SK-N-SH (cell line): Measurements from ENCODE around the gene OVOL1. TPM values are rescaled to one million over a fixed set of nuclear protein-coding genes. Genes with fewer than 3 reads are reported as not detected.

Source experiments
- CTCF ChIA-PET: fragments of 300-600, 350-600 bp; formaldehyde crosslinking; extraction: SDS; loops from one replicate; lab custom pipeline; 2021; lab: Yijun Ruan, JAX
- POLR2A ChIA-PET: fragments of 350-600 bp; sonication (Branson Sonifier 250); formaldehyde crosslinking; extraction: SDS; loops from one replicate; lab custom pipeline; 2020; ENCODE audit warnings: antibody characterized with exemption, inconsistent platforms; lab: Yijun Ruan, JAX
- DNase-seq: peaks from one replicate; pipeline ENCODE4 v3.0.0; 2012
- H2AFZ ChIP-seq: fragments of 200-600 bp; sonication (generic); 2 replicates; pipeline ENCODE4 v1.8.1; 2016; ENCODE audit warnings: antibody characterized with exemption, mild to moderate bottlenecking, low read depth
- H3F3A ChIP-seq: fragments of 200-600 bp; sonication (generic); replicated peaks from 2 replicates; pipeline ENCODE3; 2016; ENCODE audit warnings: antibody characterized with exemption, mild to moderate bottlenecking; ENCODE audit not compliant: insufficient read depth
- H3K27ac ChIP-seq, 2 experiments: fragments of 200-500 bp in 1 of 2; fragments of 200-600 bp in 1 of 2; sonication (Bioruptor generic) in 1 of 2; sonication (generic), shearing (Covaris generic) in 1 of 2; 2 replicates each; pipeline versions ENCODE4 v1.5.1 to v1.6.1; 2014 to 2016; ENCODE audit warnings: low read depth in 2 of 2, inconsistent platforms in 1 of 2, low read length in 1 of 2, mild to moderate bottlenecking in 1 of 2, mixed read lengths in 1 of 2
- H3K27me3 ChIP-seq: fragments of 200-600 bp; sonication (generic), shearing (Covaris generic); 2 replicates; pipeline ENCODE4 v1.6.1; 2016; ENCODE audit warnings: mixed run types; ENCODE audit not compliant: insufficient read depth
- H3K36me3 ChIP-seq, 2 experiments: fragments of 200-500 bp in 1 of 2; fragments of 200-600 bp in 1 of 2; sonication (Bioruptor generic) in 1 of 2; sonication (generic) in 1 of 2; replicated peaks in 1 of 2; 2 replicates each; pipeline versions ENCODE3 to v1.5.1; 2014 to 2016; ENCODE audit warnings: low read length in 1 of 2, mild to moderate bottlenecking in 1 of 2; ENCODE audit not compliant: insufficient read depth in 2 of 2, control insufficient read depth in 1 of 2
- H3K4me1 ChIP-seq, 2 experiments: fragments of 200-500 bp in 1 of 2; fragments of 200-600 bp in 1 of 2; sonication (Bioruptor generic) in 1 of 2; sonication (generic), shearing (Covaris generic) in 1 of 2; 2 replicates each; pipeline versions ENCODE4 v1.5.1 to v1.6.1; 2014 to 2016; ENCODE audit warnings: low read depth in 1 of 2, low read length in 1 of 2, mixed run types in 1 of 2; ENCODE audit not compliant: insufficient read depth in 2 of 2, control insufficient read depth in 1 of 2
- H3K4me2 ChIP-seq: fragments of 200-600 bp; sonication (generic), shearing (Covaris generic); 2 replicates; pipeline ENCODE4 v1.6.1; 2017; ENCODE audit warnings: mixed run types
- H3K4me3 ChIP-seq, 2 experiments: fragments of 200-500 bp in 1 of 2; fragments of 200-600 bp in 1 of 2; sonication (Bioruptor generic) in 1 of 2; sonication (generic), shearing (Covaris generic) in 1 of 2; 2 replicates each; pipeline versions ENCODE4 v1.5.1 to v1.8.1; 2014 to 2016; ENCODE audit warnings: low read depth in 2 of 2, inconsistent platforms in 1 of 2, low read length in 1 of 2, mild to moderate bottlenecking in 1 of 2, mixed read lengths in 1 of 2, moderate library complexity in 1 of 2
- H3K79me2 ChIP-seq: fragments of 200-600 bp; sonication (generic); 2 replicates; pipeline ENCODE4 v1.8.1; 2017; ENCODE audit warnings: mild to moderate bottlenecking; ENCODE audit not compliant: insufficient read depth
- H3K9ac ChIP-seq: fragments of 200-600 bp; sonication (generic); 2 replicates; pipeline ENCODE4 v1.6.1; 2017; ENCODE audit warnings: mixed run types
- H3K9me2 ChIP-seq: fragments of 200-600 bp; sonication (generic); 2 replicates; pipeline ENCODE4 v1.6.1; 2017; ENCODE audit warnings: mixed run types
- H3K9me3 ChIP-seq: fragments of 200-600 bp; sonication (generic); 2 replicates; pipeline ENCODE4 v1.6.1; 2017; ENCODE audit warnings: mixed run types, mild to moderate bottlenecking, moderate library complexity
- H4K20me1 ChIP-seq: fragments of 200-600 bp; sonication (generic); 2 replicates; pipeline ENCODE4 v1.6.1; 2017; ENCODE audit warnings: mild to moderate bottlenecking, mixed run types; ENCODE audit not compliant: insufficient read depth
- CHD2 ChIP-seq: fragments of 150-350 bp; IDR thresholded peaks from 2 replicates; pipeline ENCODE4 v1.6.1; 2018; ENCODE audit warnings: low read length; ENCODE audit not compliant: partially characterized antibody
- CTCF ChIP-seq: fragments of 200-600 bp; sonication (generic); IDR thresholded peaks from 2 replicates; pipeline ENCODE4 v1.6.1; 2017; ENCODE audit warnings: antibody characterized with exemption, mild to moderate bottlenecking, moderate library complexity
- FOXJ3 ChIP-seq: sonication (generic); formaldehyde crosslinking; IDR thresholded peaks from 2 replicates; pipeline ENCODE4 v1.5.1; 2020; ENCODE audit warnings: mild to moderate bottlenecking, missing genetic modification reagents
- FOXM1 ChIP-seq: IDR thresholded peaks from 2 replicates; pipeline ENCODE4 v1.4.0; 2012; ENCODE audit warnings: low read depth, mild to moderate bottlenecking
- JUND ChIP-seq: IDR thresholded peaks from 2 replicates; pipeline ENCODE4 v1.4.0; 2012
- POLR2AphosphoS5 ChIP-seq: IDR thresholded peaks from 2 replicates; pipeline ENCODE4 v1.6.1; 2012; ENCODE audit warnings: low read depth, low read length
- REST ChIP-seq: IDR thresholded peaks from 2 replicates; pipeline ENCODE4 v1.6.1; 2012; ENCODE audit warnings: mild to moderate bottlenecking, low read depth, low read length, moderate library complexity
- RXRA ChIP-seq: IDR thresholded peaks from 2 replicates; pipeline ENCODE4 v1.4.0; 2012; ENCODE audit warnings: low read depth, mild to moderate bottlenecking, borderline replicate concordance
- SIN3A ChIP-seq: IDR thresholded peaks from 2 replicates; pipeline ENCODE4 v1.6.1; 2012; ENCODE audit warnings: low read depth, mild to moderate bottlenecking, low read length, moderate library complexity, borderline replicate concordance
- WGBS: methylation state at CpG from one replicate; pipeline ENCODE4 v1.1.6; 2017; ENCODE audit warnings: low lambda C conversion rate; 5-methylcytosine and 5-hydroxymethylcytosine counted together
- polyA plus RNA-seq, 3 experiments: library from polyadenylated mRNA; depleted of rRNA; stranded (reverse); fragments of >200 nt; gene quantifications; 2 replicates each; pipeline ENCODE4 v1.2.3, GENCODE V29; 2012

Gene OVOL1
- polyA plus RNA-seq, 1 of the 3 experiments (the other 2 are of a cell fraction), result not detected

- POLR2A ChIA-PET, result no interaction called here
Measured at GRCh38 chr11:65743681-65744025, 43.2 kb upstream of the OVOL1 start.

More at GRCh38 chr11:65743681-65744025, 43.2 kb upstream of the OVOL1 start:
- Histone ChIP-seq H3K4me3 (no peak overlapping the region), H4K20me1 (no peaks in the 10 kb centered on the region), H3K9me3 (no peaks in the 10 kb centered on the region), H2AFZ (no peak overlapping the region), H3K9ac (no peak overlapping the region), H3F3A (no peaks in the 10 kb centered on the region), H3K79me2 (no peaks in the 10 kb centered on the region), H3K4me1 (peaks cover 0 to 10% of the 10 kb centered on the region in 2 experiments; a peak in 1 of 4 replicates), H3K36me3 (no peaks in the 10 kb centered on the region), H3K27ac (no peak overlapping the region), H3K9me2 (no peaks in the 10 kb centered on the region), H3K4me2 (no peak overlapping the region), H3K27me3 (peaks cover 10% of the 10 kb centered on the region; the same call in 1 of the 2 replicates)
- CTCF ChIA-PET, result interaction anchor here (1.0 to 4.1 kb wide), 18 partner anchors 8 to 168 kb away, joined by 4 to 59 read pairs (median 12); partner anchors contain the start of genes AP5B1, KAT5 and RNASEH2C
- TF ChIP-seq CHD2 (no peak), POLR2AphosphoS5 (no peak), RXRA (no peak), CTCF (no peak), SIN3A (no peak), REST (no peak), JUND (no peak), FOXM1 (no peak), FOXJ3 (CRISPR knock-in tag) (no peak)
- 25% methylated on average over 8 of the region's 10 CpGs for WGBS
- DNase-seq, result no peak
